ENCODE data around the gene STC2. TPM values are rescaled to one million over a fixed set of nuclear protein-coding genes. Genes with fewer than 3 reads are reported as not detected.

Gene STC2
- polyA plus RNA-seq, 1 donor from 2014 or later, result not detected

GRCh38 chr5:173283318-173284288, 44.6 kb downstream of the STC2 start:
- no peaks in the 10 kb centered on the region for H3K36me3 Mint-ChIP-seq
- H3K4me3 Mint-ChIP-seq, result peak overlapping the region in 2 of 4 donors; percentile 4 to 65
- H3K27ac Mint-ChIP-seq, result no peak overlapping the region
- H3K4me1 Mint-ChIP-seq, result peaks cover 0 to 4% (median 3%) of the 10 kb centered on the region in 3 donors
- H3K9me3 Mint-ChIP-seq, result peaks cover 0 to 11% (median 3%) of the 10 kb centered on the region in 3 donors
- peaks cover 40% of the 10 kb centered on the region for H3K27me3 Mint-ChIP-seq

- Mint-ChIP-seq H3K36me3 (no peaks in the 10 kb centered on the region), H3K27me3 (peaks cover 37% of the 10 kb centered on the region), H3K4me3 (peak overlapping the region in 2 of 4 donors; percentile 28 to 65), H3K27ac (no peak overlapping the region), H3K4me1 (peaks cover 0 to 4% (median 3%) of the 10 kb centered on the region in 3 donors), H3K9me3 (peaks cover 0 to 11% (median 3%) of the 10 kb centered on the region in 3 donors)
Observed at GRCh38 chr5:173282916-173283315, 45.3 kb downstream of the STC2 start.

GRCh38 chr5:173281910-173282309, 46.3 kb downstream of the STC2 start:
- Mint-ChIP-seq H3K4me1 (peaks cover 0 to 4% (median 3%) of the 10 kb centered on the region in 3 donors), H3K9me3 (peaks cover 0 to 11% (median 3%) of the 10 kb centered on the region in 3 donors), H3K36me3 (no peaks in the 10 kb centered on the region), H3K27ac (peak overlapping the region in 1 of 3 donors; percentile 61), H3K4me3 (no peak overlapping the region), H3K27me3 (peaks cover 33% of the 10 kb centered on the region)

GRCh38 chr5:173279166-173279565, 49.0 kb downstream of the STC2 start:
- Mint-ChIP-seq H3K4me3 (no peak overlapping the region), H3K36me3 (peaks cover 2% of the 10 kb centered on the region), H3K9me3 (peaks cover under 1 to 7% (median 4%) of the 10 kb centered on the region in 3 donors), H3K4me1 (peaks cover 0 to 4% (median 3%) of the 10 kb centered on the region in 3 donors), H3K27ac (no peak overlapping the region), H3K27me3 (peaks cover 22% of the 10 kb centered on the region)

- peaks cover 0 to 4% (median 2%) of the 10 kb centered on the region in 3 donors for H3K4me1 Mint-ChIP-seq
- no peak overlapping the region for H3K4me3 Mint-ChIP-seq
- peaks cover under 1 to 6% (median 4%) of the 10 kb centered on the region in 3 donors for H3K9me3 Mint-ChIP-seq
- peaks cover 21% of the 10 kb centered on the region for H3K27me3 Mint-ChIP-seq
- no peak overlapping the region for H3K27ac Mint-ChIP-seq
- H3K36me3 Mint-ChIP-seq, result peaks cover 2% of the 10 kb centered on the region
Observed at GRCh38 chr5:173278641-173279040, 49.6 kb downstream of the STC2 start.

- peaks cover 2% of the 10 kb centered on the region for H3K36me3 Mint-ChIP-seq
- H3K9me3 Mint-ChIP-seq, result peaks cover 2 to 6% (median 4%) of the 10 kb centered on the region in 3 donors
- no peak overlapping the region for H3K27ac Mint-ChIP-seq
- peak overlapping the region in 1 of 4 donors; percentile 20 for H3K4me3 Mint-ChIP-seq
- peaks cover 0 to 2% (median under 1%) of the 10 kb centered on the region in 3 donors for H3K4me1 Mint-ChIP-seq
- H3K27me3 Mint-ChIP-seq, result peaks cover 21% of the 10 kb centered on the region
Observed at GRCh38 chr5:173278172-173278571, 50.0 kb downstream of the STC2 start.

- peaks cover 2% of the 10 kb centered on the region for H3K36me3 Mint-ChIP-seq
- H3K9me3 Mint-ChIP-seq, result peaks cover 2 to 4% (median 4%) of the 10 kb centered on the region in 3 donors
- H3K4me1 Mint-ChIP-seq, result no peaks in the 10 kb centered on the region
- H3K27me3 Mint-ChIP-seq, result peaks cover 6% of the 10 kb centered on the region
- H3K4me3 Mint-ChIP-seq, result no peak overlapping the region
- no peak overlapping the region for H3K27ac Mint-ChIP-seq
Observed at GRCh38 chr5:173274771-173275170, 53.4 kb downstream of the STC2 start.

GRCh38 chr5:173271419-173271818, 56.8 kb downstream of the STC2 start:
- Mint-ChIP-seq H3K27me3 (peaks cover 7% of the 10 kb centered on the region), H3K9me3 (peaks cover 2 to 4% (median 4%) of the 10 kb centered on the region in 3 donors), H3K4me3 (no peak overlapping the region), H3K4me1 (no peaks in the 10 kb centered on the region), H3K27ac (no peak overlapping the region), H3K36me3 (peaks cover 2% of the 10 kb centered on the region)

GRCh38 chr5:173268750-173269432, 59.3 kb downstream of the STC2 start:
- Mint-ChIP-seq H3K27ac (no peak overlapping the region), H3K9me3 (peaks cover 0 to 2% (median 0%) of the 10 kb centered on the region in 3 donors), H3K36me3 (peaks cover 1% of the 10 kb centered on the region), H3K4me3 (no peak overlapping the region), H3K4me1 (no peaks in the 10 kb centered on the region), H3K27me3 (peaks cover 21% of the 10 kb centered on the region)

- Mint-ChIP-seq H3K36me3 (peaks cover 1% of the 10 kb centered on the region), H3K4me3 (no peak overlapping the region), H3K4me1 (no peaks in the 10 kb centered on the region), H3K27me3 (peaks cover 19% of the 10 kb centered on the region), H3K9me3 (no peaks in the 10 kb centered on the region), H3K27ac (no peak overlapping the region)
Observed at GRCh38 chr5:173265433-173265832, 62.8 kb downstream of the STC2 start.

Other genes starting within 250 kb of the STC2 start
- 10.2 TPM for gene BNIP1, start 183.9 kb downstream of the STC2 start, polyA plus RNA-seq
- gene NKX2-5, start 93.2 kb downstream of the STC2 start, polyA plus RNA-seq, result not detected